Hepatocyte (in vitro differentiated cells): ENCODE results near the gene NABP2. TPM values are rescaled to one million over a fixed set of nuclear protein-coding genes. Genes with fewer than 3 reads are reported as not detected.
A peak's percentile ranks its signal among the peaks of the same experiment; 100 is the strongest.
"Not testable (repeated sequence)": the region's sequence is repeated elsewhere in the genome, so short reads cannot be mapped to it uniquely, and the experiment has no call there.

Experiments used
- DNase-seq: peaks from one replicate; pipeline ENCODE4 v3.0.0-alpha.2; 2016; ENCODE audit warnings: low spot score
- H2AFZ ChIP-seq: fragments of 200-600 bp; sonication (generic); 2 replicates; pipeline ENCODE4 v1.6.0; 2016; ENCODE audit warnings: antibody characterized with exemption, mild to moderate bottlenecking
- H3K27ac ChIP-seq: fragments of 200-600 bp; sonication (generic); 2 replicates; pipeline ENCODE4 v1.5.1; 2016; ENCODE audit warnings: mild to moderate bottlenecking
- H3K27me3 ChIP-seq: fragments of 200-600 bp; sonication (generic); 2 replicates; pipeline ENCODE4 v1.6.1; 2016
- H3K36me3 ChIP-seq: fragments of 200-600 bp; sonication (generic); replicated peaks from 2 replicates; pipeline ENCODE4 v1.5.1; 2016; ENCODE audit warnings: low read depth; ENCODE audit not compliant: insufficient read depth
- H3K4me1 ChIP-seq: fragments of 200-600 bp; sonication (generic); 2 replicates; pipeline ENCODE4 v1.5.1; 2016; ENCODE audit warnings: mild to moderate bottlenecking, moderate library complexity; ENCODE audit not compliant: insufficient read depth
- H3K4me2 ChIP-seq: fragments of 200-600 bp; sonication (generic); 2 replicates; pipeline ENCODE4 v1.6.0; 2016
- H3K4me3 ChIP-seq: fragments of 200-600 bp; sonication (generic); 2 replicates; pipeline ENCODE4 v1.5.1; 2016; ENCODE audit warnings: mild to moderate bottlenecking
- H3K79me2 ChIP-seq: fragments of 200-600 bp; sonication (generic); 2 replicates; pipeline ENCODE4 v1.6.0; 2017; ENCODE audit warnings: mild to moderate bottlenecking
- H3K9me2 ChIP-seq: fragments of 200-600 bp; sonication (generic); replicated peaks from 2 replicates; pipeline ENCODE4 v1.6.0; 2017; ENCODE audit warnings: mild to moderate bottlenecking; ENCODE audit not compliant: insufficient read depth
- H3K9me3 ChIP-seq: fragments of 200-600 bp; sonication (generic); 2 replicates; pipeline ENCODE4 v1.5.1; 2016; ENCODE audit warnings: low read depth, mild to moderate bottlenecking
- H4K20me1 ChIP-seq: fragments of 200-600 bp; sonication (generic); 2 replicates; pipeline ENCODE4 v1.6.0; 2016; ENCODE audit warnings: mild to moderate bottlenecking; ENCODE audit not compliant: insufficient read depth, poor library complexity, severe bottlenecking
- CTCF ChIP-seq: fragments of 200-600 bp; sonication (generic); IDR thresholded peaks from 2 replicates; pipeline ENCODE4 v1.5.1; 2016; ENCODE audit warnings: antibody characterized with exemption, mild to moderate bottlenecking; ENCODE audit not compliant: poor library complexity
- EZH2 ChIP-seq: fragments of 200-600 bp; sonication (generic); IDR thresholded peaks from 2 replicates; pipeline ENCODE4 v1.6.1; 2016; ENCODE audit warnings: antibody characterized with exemption, mild to moderate bottlenecking, borderline replicate concordance
- EZH2phosphoT487 ChIP-seq: fragments of 200-600 bp; sonication (generic); IDR thresholded peaks from one replicate; pipeline ENCODE4 v1.6.1; 2018; ENCODE audit warnings: antibody characterized with exemption, mild to moderate bottlenecking, low read depth, moderate library complexity; ENCODE audit not compliant: unreplicated experiment, severe bottlenecking
- WGBS: methylation state at CpG from one replicate; pipeline ENCODE4 v1.1.6; 2016; ENCODE audit warnings: low lambda C conversion rate; ENCODE audit errors: missing lambda C conversion rate; 5-methylcytosine and 5-hydroxymethylcytosine counted together
- polyA plus RNA-seq: library from polyadenylated mRNA; unstranded; fragments of >200 nt; fragmentation: Nextera tagmentation; extraction: Ambion mirVana; gene quantifications from 2 replicates; pipeline ENCODE4 v1.2.1, GENCODE V29; 2016
- total RNA-seq: library from RNA; depleted of rRNA; stranded (reverse); fragments of >200 nt; gene quantifications from 2 replicates; pipeline ENCODE4 v1.2.3, GENCODE V29; 2014

NABP2 gene
- total and polyA plus RNA-seq, 2 experiments from 2014 or later = 12.4 to 21.9 TPM

GRCh38 chr12:56193025-56193578, 31.0 kb upstream of the NABP2 start:
- no peaks in the 10 kb centered on the region for H3K9me2 ChIP-seq
- H3K4me3 ChIP-seq = no peak overlapping the region
- no peaks in the 10 kb centered on the region for H3K36me3 ChIP-seq
- H3K9me3 ChIP-seq = no peaks in the 10 kb centered on the region
- peak overlapping the region; percentile 72 for H2AFZ ChIP-seq
- 46% methylated on average over 1 of the region's 1 CpG for WGBS
- peaks cover 11% of the 10 kb centered on the region for H3K79me2 ChIP-seq
- TF ChIP-seq EZH2phosphoT487 (no peak), CTCF (peak; percentile 88), EZH2 (no peak)
- H3K4me1 ChIP-seq = peaks cover under 1% of the 10 kb centered on the region
- peak; percentile 92 for DNase-seq
- no peaks in the 10 kb centered on the region for H3K27me3 ChIP-seq
- no peak overlapping the region for H3K4me2 ChIP-seq
- H4K20me1 ChIP-seq = no peaks in the 10 kb centered on the region
- no peak overlapping the region for H3K27ac ChIP-seq

GRCh38 chr12:56196818-56197550, 27.2 kb upstream of the NABP2 start:
- not testable (repeated sequence) for H3K4me3 ChIP-seq, H4K20me1 ChIP-seq, H3K79me2 ChIP-seq, H3K9me2 ChIP-seq, H3K4me1 ChIP-seq, H3K4me2 ChIP-seq, H3K27ac ChIP-seq, H2AFZ ChIP-seq, H3K36me3 ChIP-seq, H3K9me3 ChIP-seq, H3K27me3 ChIP-seq
- peak; percentile 62 for DNase-seq
- whole genome bisulfite sequencing = 68% methylated on average over 11 of the region's 11 CpGs

- no peak overlapping the region for H2AFZ ChIP-seq
- no peak overlapping the region for H3K27ac ChIP-seq
- H3K27me3 ChIP-seq = no peaks in the 10 kb centered on the region
- no peaks in the 10 kb centered on the region for H3K36me3 ChIP-seq
- no peak overlapping the region for H3K4me3 ChIP-seq
- no peak for DNase-seq
- H3K4me1 ChIP-seq = no peaks in the 10 kb centered on the region
- no peak overlapping the region for H3K4me2 ChIP-seq
- no peaks in the 10 kb centered on the region for H3K79me2 ChIP-seq
- H4K20me1 ChIP-seq = no peaks in the 10 kb centered on the region
- TF ChIP-seq EZH2phosphoT487 (no peak), EZH2 (no peak), CTCF (no peak)
- no peaks in the 10 kb centered on the region for H3K9me3 ChIP-seq
- WGBS = 91% methylated on average over 9 of the region's 9 CpGs
- H3K9me2 ChIP-seq = no peaks in the 10 kb centered on the region
Measured at GRCh38 chr12:56197921-56198635, 26.1 kb upstream of the NABP2 start.

- H4K20me1 ChIP-seq = no peaks in the 10 kb centered on the region
- TF ChIP-seq CTCF = no peak
- TF ChIP-seq EZH2phosphoT487 = no peak
- no peak overlapping the region for H2AFZ ChIP-seq
- no peaks in the 10 kb centered on the region for H3K9me3 ChIP-seq
- H3K9me2 ChIP-seq = no peaks in the 10 kb centered on the region
- H3K27ac ChIP-seq = no peak overlapping the region
- H3K4me2 ChIP-seq = no peak overlapping the region
- no peaks in the 10 kb centered on the region for H3K79me2 ChIP-seq
- H3K36me3 ChIP-seq = no peaks in the 10 kb centered on the region
- 80% methylated on average over 1 of the region's 1 CpG for WGBS
- no peaks in the 10 kb centered on the region for H3K4me1 ChIP-seq
- no peaks in the 10 kb centered on the region for H3K27me3 ChIP-seq
- DNase-seq = no peak
- no peak overlapping the region for H3K4me3 ChIP-seq
Measured at GRCh38 chr12:56198836-56199235, 25.3 kb upstream of the NABP2 start.
